VCaP (cell line): ENCODE data around the gene NPHP4.

Source experiments
- H3K27ac ChIP-seq: fragments of 450-650 bp; 2 replicates; pipeline ENCODE4 v1.5.1; 2017
- TF ChIP-seq, protein P1 (sequence below): fragments of 450-650 bp; conservative IDR thresholded peaks from 2 replicates; pipeline ENCODE4 v1.5.1; 2017; ENCODE audit warnings: mild to moderate bottlenecking, moderate library complexity

Gene NPHP4

DNA sequence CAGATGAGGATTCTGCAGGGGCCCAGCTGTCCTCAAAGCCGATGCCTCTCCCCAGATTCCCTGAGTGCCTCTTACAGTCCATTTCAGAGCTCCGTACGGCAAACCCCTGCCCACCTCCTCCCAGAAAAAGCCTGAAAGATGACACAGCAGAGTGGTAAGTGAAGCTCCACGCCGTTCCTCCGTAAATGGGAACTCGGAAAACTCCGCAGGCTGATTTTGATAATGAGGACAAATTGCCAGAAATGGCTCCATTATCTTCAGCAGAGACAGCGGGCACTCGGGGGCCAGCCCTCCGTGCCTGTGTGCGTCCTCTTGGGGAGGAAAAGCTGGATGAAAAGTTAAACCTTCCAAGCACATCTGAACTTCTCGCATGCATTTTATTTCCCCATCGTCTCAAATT is 81.1 kb downstream of the NPHP4 start:
- TF ChIP-seq, protein P1, sequence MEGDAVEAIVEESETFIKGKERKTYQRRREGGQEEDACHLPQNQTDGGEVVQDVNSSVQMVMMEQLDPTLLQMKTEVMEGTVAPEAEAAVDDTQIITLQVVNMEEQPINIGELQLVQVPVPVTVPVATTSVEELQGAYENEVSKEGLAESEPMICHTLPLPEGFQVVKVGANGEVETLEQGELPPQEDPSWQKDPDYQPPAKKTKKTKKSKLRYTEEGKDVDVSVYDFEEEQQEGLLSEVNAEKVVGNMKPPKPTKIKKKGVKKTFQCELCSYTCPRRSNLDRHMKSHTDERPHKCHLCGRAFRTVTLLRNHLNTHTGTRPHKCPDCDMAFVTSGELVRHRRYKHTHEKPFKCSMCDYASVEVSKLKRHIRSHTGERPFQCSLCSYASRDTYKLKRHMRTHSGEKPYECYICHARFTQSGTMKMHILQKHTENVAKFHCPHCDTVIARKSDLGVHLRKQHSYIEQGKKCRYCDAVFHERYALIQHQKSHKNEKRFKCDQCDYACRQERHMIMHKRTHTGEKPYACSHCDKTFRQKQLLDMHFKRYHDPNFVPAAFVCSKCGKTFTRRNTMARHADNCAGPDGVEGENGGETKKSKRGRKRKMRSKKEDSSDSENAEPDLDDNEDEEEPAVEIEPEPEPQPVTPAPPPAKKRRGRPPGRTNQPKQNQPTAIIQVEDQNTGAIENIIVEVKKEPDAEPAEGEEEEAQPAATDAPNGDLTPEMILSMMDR: no peak
- H3K27ac ChIP-seq: no peak overlapping the region

DNA sequence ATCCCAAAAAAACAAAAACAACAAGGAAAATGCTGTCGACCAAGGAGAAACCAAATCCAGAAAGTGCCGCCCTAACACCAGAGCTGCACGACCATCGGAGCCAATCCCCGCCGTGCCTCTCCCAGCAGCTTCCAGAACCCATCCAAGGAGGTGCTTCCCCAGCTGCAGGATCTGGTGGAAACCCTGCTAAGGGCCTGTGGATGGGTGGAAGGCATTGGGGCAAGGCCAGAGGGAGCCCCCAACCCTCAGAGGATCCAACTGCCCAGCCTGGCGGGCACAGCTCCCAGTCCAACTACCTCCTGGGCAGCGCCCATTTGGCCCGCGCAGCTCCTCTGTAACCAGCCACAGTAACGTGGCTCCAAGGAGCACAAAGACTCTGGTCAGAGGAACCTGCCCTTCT is 81.6 kb downstream of the NPHP4 start:
- TF ChIP-seq, protein P1: no peak
- H3K27ac ChIP-seq: no peak overlapping the region

DNA sequence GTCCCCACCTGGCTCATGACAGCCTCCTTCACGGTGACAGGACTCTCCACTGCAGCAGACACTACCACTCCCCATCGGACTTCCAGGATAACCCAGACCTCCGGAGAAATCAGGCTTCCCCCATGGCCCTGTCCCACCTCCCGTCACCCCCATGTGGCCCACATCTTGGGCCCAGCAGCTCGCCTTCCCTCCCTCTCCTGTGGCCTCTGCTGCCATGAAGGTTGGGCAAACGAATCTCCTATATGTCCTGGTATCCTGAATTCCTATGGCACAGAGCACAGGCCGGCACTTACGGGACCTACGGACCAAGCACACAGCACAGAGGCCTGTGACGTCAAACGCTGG is 82.0 kb downstream of the NPHP4 start:
- TF ChIP-seq, protein P1: no peak
- no peak overlapping the region for H3K27ac ChIP-seq

- TF ChIP-seq, protein P1: no peak
- no peak overlapping the region for H3K27ac ChIP-seq
Measured at GRCh38 chr1:5909576-5910275, 82.5 kb downstream of the NPHP4 start.

GRCh38 chr1:5908461-5909375 is 83.5 kb downstream of the NPHP4 start:
- TF ChIP-seq, protein P1: no peak
- no peak overlapping the region for H3K27ac ChIP-seq

DNA sequence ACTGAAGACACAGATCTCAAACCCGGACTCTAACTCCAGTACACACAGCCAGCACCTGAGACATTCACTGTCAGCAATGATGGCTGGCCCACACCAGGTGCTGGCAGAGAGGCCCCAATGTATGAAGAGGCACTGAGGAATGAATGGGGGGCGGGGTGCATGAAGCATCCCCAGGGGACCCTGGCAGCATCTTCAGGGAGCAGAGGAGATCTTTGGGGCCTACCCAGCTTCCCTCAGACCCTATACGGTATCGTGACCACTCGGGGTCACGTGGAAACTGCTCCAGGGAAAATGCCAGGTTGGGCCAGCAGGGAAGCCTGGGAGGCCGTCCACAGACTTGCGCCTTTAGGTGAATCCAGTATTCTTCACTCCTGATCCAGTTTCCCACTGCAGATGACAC is 84.3 kb downstream of the NPHP4 start:
- TF ChIP-seq, protein P1: no peak
- H3K27ac ChIP-seq: no peak overlapping the region

DNA sequence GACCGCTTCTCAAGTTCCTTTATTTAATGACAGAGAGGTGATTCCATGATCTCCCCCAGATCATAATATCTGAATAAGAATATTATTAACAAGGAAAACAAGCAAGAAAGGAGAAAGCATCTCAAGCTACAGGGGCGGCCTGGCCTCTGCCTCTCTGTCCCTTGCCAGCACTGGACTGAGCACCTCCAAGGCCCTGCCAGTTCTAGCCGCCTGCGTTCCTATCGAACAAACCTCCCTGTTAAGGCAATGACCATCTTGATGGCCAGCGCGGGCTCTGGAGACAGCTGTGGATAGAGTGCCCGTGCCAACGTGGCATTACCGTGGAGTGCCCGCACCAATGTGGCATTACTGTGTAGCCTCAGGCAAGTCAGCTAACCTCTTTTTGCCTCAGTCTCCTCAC is 84.8 kb downstream of the NPHP4 start:
- H3K27ac ChIP-seq: no peak overlapping the region
- TF ChIP-seq, protein P1: no peak
